Chondrocyte (in vitro differentiated cells): Measurements from ENCODE around the gene FTL. TPM values are rescaled to one million over a fixed set of nuclear protein-coding genes. Genes with fewer than 3 reads are reported as not detected.

Experiments used
- DNase-seq: peaks from one replicate; pipeline ENCODE4 v3.0.0; 2021; ENCODE audit warnings: mixed read lengths, low spot score
- H3K27ac Mint-ChIP-seq: one replicate; pipeline ENCODE4 v1.8.0; 2021; ENCODE audit warnings: mild to moderate bottlenecking, moderate library complexity, mixed read lengths; ENCODE audit not compliant: unreplicated experiment
- H3K27me3 Mint-ChIP-seq: 2 replicates; pipeline ENCODE4 v1.8.0; 2021; ENCODE audit warnings: low read depth, mixed read lengths
- H3K36me3 Mint-ChIP-seq: 2 replicates; pipeline ENCODE4 v1.8.0; 2021; ENCODE audit warnings: low read depth, mixed read lengths
- H3K4me1 Mint-ChIP-seq: 2 replicates; pipeline ENCODE4 v1.8.0; 2021; ENCODE audit warnings: low read depth, mild to moderate bottlenecking, mixed read lengths
- H3K4me3 Mint-ChIP-seq: one replicate; pipeline ENCODE4 v1.8.0; 2021; ENCODE audit warnings: mild to moderate bottlenecking, moderate library complexity, mixed read lengths; ENCODE audit not compliant: unreplicated experiment
- H3K9me3 Mint-ChIP-seq: 2 replicates; pipeline ENCODE4 v1.8.0; 2021; ENCODE audit warnings: low read depth, mixed read lengths
- CTCF ChIP-seq: fragments of 200-600 bp; sonication (generic); IDR thresholded peaks from 2 replicates; pipeline ENCODE4 v1.5.0; 2021; ENCODE audit warnings: antibody characterized with exemption, mild to moderate bottlenecking, moderate library complexity
- total RNA-seq: library from RNA; stranded (reverse); gene quantifications from 3 replicates; pipeline ENCODE4 v1.2.1, GENCODE V29; 2021

FTL gene
- total RNA-seq, 1 donor from 2014 or later, result 1,722 TPM

GRCh38 chr19:48953141-48953540 is 12.0 kb upstream of the FTL start:
- no peak overlapping the region for H3K4me3 Mint-ChIP-seq
- DNase-seq, result no peak
- no peak overlapping the region for H3K27ac Mint-ChIP-seq
- no peaks in the 10 kb centered on the region for H3K27me3 Mint-ChIP-seq
- no peaks in the 10 kb centered on the region for H3K9me3 Mint-ChIP-seq
- H3K4me1 Mint-ChIP-seq, result peaks cover 23% of the 10 kb centered on the region
- peaks cover 7% of the 10 kb centered on the region for H3K36me3 Mint-ChIP-seq
- TF ChIP-seq CTCF, result no peak

GRCh38 chr19:48953990-48954594 is 11.0 kb upstream of the FTL start:
- Mint-ChIP-seq H3K27me3 (no peaks in the 10 kb centered on the region), H3K4me1 (peaks cover 21% of the 10 kb centered on the region), H3K9me3 (no peaks in the 10 kb centered on the region), H3K27ac (peak overlapping the region; percentile 84), H3K4me3 (peak overlapping the region; percentile 85), H3K36me3 (peaks cover 7% of the 10 kb centered on the region)
- no peak for DNase-seq
- no peak for TF ChIP-seq CTCF

DNA sequence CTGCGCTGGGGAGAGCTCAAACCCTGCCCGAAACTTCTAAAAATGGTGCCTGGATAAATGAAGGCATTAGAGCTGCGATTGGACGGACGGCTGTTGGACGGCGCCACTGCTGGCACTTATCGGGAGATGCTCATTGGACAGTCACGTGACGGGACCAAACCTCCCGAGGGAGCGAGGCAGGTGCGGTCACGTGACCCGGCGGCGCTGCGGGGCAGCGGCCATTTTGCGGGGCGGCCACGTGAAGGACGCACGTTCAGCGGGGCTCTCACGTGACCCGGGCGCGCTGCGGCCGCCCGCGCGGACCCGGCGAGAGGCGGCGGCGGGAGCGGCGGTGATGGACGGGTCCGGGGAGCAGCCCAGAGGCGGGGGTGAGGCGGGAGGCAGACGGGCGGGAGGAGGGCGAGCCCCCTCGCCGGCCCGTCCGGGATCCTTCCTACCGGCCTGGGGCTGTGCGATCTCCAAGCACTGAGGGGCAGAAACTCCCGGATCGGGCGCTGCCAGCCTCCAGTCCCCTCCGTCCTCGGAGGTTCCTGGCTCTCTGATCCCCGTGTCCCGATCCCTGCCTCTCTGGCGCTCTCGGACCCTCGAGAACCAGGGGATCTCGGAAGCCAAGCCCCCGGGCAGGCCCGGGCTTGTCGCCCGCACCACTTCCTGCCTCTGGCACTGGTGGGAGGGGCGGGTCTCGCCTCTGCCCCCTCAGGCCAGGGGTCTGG is 10.4 kb upstream of the FTL start, which contains the start of gene BAX:
Gene BAX, plus strand, starts transcription at position 281 of the 713 bp plus-strand sequence. Its CDS starts 54 bp downstream, at position 335.
- peak within 1 kb of the TSS; percentile 92 for H3K27ac Mint-ChIP-seq
- peak; percentile 99 for DNase-seq
- H3K27me3 Mint-ChIP-seq, result no peaks in the 10 kb centered on the region
- H3K4me1 Mint-ChIP-seq, result peaks cover 21% of the 10 kb centered on the region
- H3K36me3 Mint-ChIP-seq, result peaks cover 7% of the 10 kb centered on the region
- H3K4me3 Mint-ChIP-seq, result peak within 1 kb of the TSS; percentile 85
- peak; percentile 14 for TF ChIP-seq CTCF
- no peaks in the 10 kb centered on the region for H3K9me3 Mint-ChIP-seq

- H3K9me3 Mint-ChIP-seq, result no peaks in the 10 kb centered on the region
- no peak for TF ChIP-seq CTCF
- H3K27me3 Mint-ChIP-seq, result no peaks in the 10 kb centered on the region
- no peak for DNase-seq
- H3K36me3 Mint-ChIP-seq, result peaks cover 7% of the 10 kb centered on the region
- H3K4me1 Mint-ChIP-seq, result peaks cover 21% of the 10 kb centered on the region
- H3K27ac Mint-ChIP-seq, result peak overlapping the region; percentile 92
- H3K4me3 Mint-ChIP-seq, result peak overlapping the region; percentile 85
Observed at GRCh38 chr19:48955308-48955958, 9.7 kb upstream of the FTL start.

- no peak for DNase-seq
- TF ChIP-seq CTCF, result no peak
- Mint-ChIP-seq H3K27ac (peak overlapping the region; percentile 17), H3K27me3 (no peaks in the 10 kb centered on the region), H3K36me3 (peaks cover 13% of the 10 kb centered on the region), H3K9me3 (no peaks in the 10 kb centered on the region), H3K4me1 (peaks cover 37% of the 10 kb centered on the region), H3K4me3 (no peak overlapping the region)
Observed at GRCh38 chr19:48958006-48958405, 7.1 kb upstream of the FTL start.
